HCT116 (cell line): ENCODE results near the gene PCCA. TPM values are rescaled to one million over a fixed set of nuclear protein-coding genes. Genes with fewer than 3 reads are reported as not detected.

Source experiments
- ATAC-seq: fragments of 200-7000 bp; cut with Tn5 transposase; 2 replicates; pipeline ENCODE4 v1.9.1; 2020; ENCODE audit warnings: mild to moderate bottlenecking, moderate library complexity
- BruUV-seq: library from RNA; stranded (reverse); fragments of 400-500 nt; replicated peaks from 2 replicates; lab custom pipeline; 2021; lab: Mats Ljungman, UMichigan
- CTCF ChIA-PET: fragments of 300-600 bp; sonication (Branson Sonifier 250); formaldehyde crosslinking; loops from one replicate; lab custom pipeline; 2021; ENCODE audit warnings: antibody characterized with exemption; lab: Charles Lee
- POLR2A ChIA-PET: fragments of 300-600, 350-600 bp; sonication (Branson Sonifier 250); formaldehyde crosslinking; loops from one replicate; lab custom pipeline; 2021; ENCODE audit warnings: antibody characterized with exemption; lab: Charles Lee
- RAD21 ChIA-PET, 2 experiments: fragments of 300-600 bp; sonication (Branson Sonifier 250); formaldehyde crosslinking; loops; one replicate each; lab custom pipeline; 2023; ENCODE audit warnings: low total read pairs in 2 of 2; ENCODE audit not compliant: uncharacterized antibody in 2 of 2, unreplicated experiment in 2 of 2, low non-redundant PET in 1 of 2; lab: Charles Lee
- DNase-seq: peaks from one replicate; pipeline ENCODE4 v3.0.0-alpha.2; 2010; ENCODE audit warnings: low read depth, low spot score
- H2AFZ ChIP-seq: fragments of 200-600 bp; shearing (Covaris generic), sonication (generic); 2 replicates; pipeline ENCODE4 v1.6.1; 2017; ENCODE audit warnings: low read depth, mixed run types, mixed read lengths, antibody characterized with exemption, low read length; ENCODE audit not compliant: poor library complexity, severe bottlenecking
- H3K27ac ChIP-seq: 2 replicates; pipeline ENCODE4 v1.5.1; 2012; ENCODE audit warnings: low read depth, low read length
- H3K27me3 ChIP-seq: fragments of 200-600 bp; sonication (generic); 2 replicates; pipeline ENCODE4 v1.6.1; 2016; ENCODE audit warnings: mixed run types, low read length, mixed read lengths; ENCODE audit not compliant: insufficient read depth
- H3K36me3 ChIP-seq, 2 experiments: fragments of 200-500 bp in 1 of 2; fragments of 200-600 bp in 1 of 2; sonication (Bioruptor generic) in 1 of 2; sonication (generic) in 1 of 2; 2 replicates each; pipeline versions ENCODE4 v1.5.1 to v1.6.1; 2014 to 2016; ENCODE audit warnings: low read length in 2 of 2, inconsistent platforms in 1 of 2, mixed read lengths in 1 of 2, mixed run types in 1 of 2; ENCODE audit not compliant: insufficient read depth in 2 of 2, control insufficient read depth in 1 of 2
- H3K4me1 ChIP-seq, 2 experiments: fragments of 200-600 bp in 1 of 2; sonication (generic) in 1 of 2; 2 replicates each; pipeline versions ENCODE4 v1.5.1 to v1.6.1; 2012 to 2017; ENCODE audit warnings: low read length in 2 of 2, inconsistent platforms in 1 of 2, mild to moderate bottlenecking in 1 of 2, mixed read lengths in 1 of 2, mixed run types in 1 of 2, moderate library complexity in 1 of 2; ENCODE audit not compliant: insufficient read depth in 2 of 2, control insufficient read depth in 1 of 2
- H3K4me2 ChIP-seq: fragments of 200-600 bp; sonication (generic); 2 replicates; pipeline ENCODE4 v1.6.1; 2017; ENCODE audit warnings: mixed run types, low read length, mixed read lengths
- H3K4me3 ChIP-seq, 2 experiments: fragments of 200-600 bp in 1 of 2; sonication (generic) in 1 of 2; replicated peaks in 1 of 2; 2 replicates each; pipeline ENCODE4 v1.5.1; 2011 to 2016; ENCODE audit warnings: low read length in 2 of 2, control low read depth in 1 of 2, low read depth in 1 of 2, mild to moderate bottlenecking in 1 of 2, mixed read lengths in 1 of 2, mixed run types in 1 of 2
- H3K79me2 ChIP-seq: fragments of 200-600 bp; sonication (generic); 2 replicates; pipeline ENCODE4 v1.6.1; 2017; ENCODE audit warnings: mild to moderate bottlenecking, mixed run types, low read length, moderate library complexity, mixed read lengths; ENCODE audit not compliant: insufficient read depth
- H3K9ac ChIP-seq: fragments of 200-600 bp; sonication (generic); 2 replicates; pipeline ENCODE4 v1.6.1; 2016; ENCODE audit warnings: low read length, mixed read lengths
- H3K9me2 ChIP-seq: fragments of 200-600 bp; sonication (generic), shearing (Covaris generic); 2 replicates; pipeline ENCODE4 v1.6.1; 2017; ENCODE audit warnings: mixed run types, mild to moderate bottlenecking, moderate library complexity; ENCODE audit not compliant: insufficient read depth
- H3K9me3 ChIP-seq, 2 experiments: fragments of 200-500 bp in 1 of 2; fragments of 200-600 bp in 1 of 2; sonication (Bioruptor generic) in 1 of 2; sonication (generic) in 1 of 2; 2 replicates each; pipeline ENCODE4 v1.6.1; 2014 to 2017; ENCODE audit warnings: low read length in 2 of 2, mixed read lengths in 2 of 2, inconsistent platforms in 1 of 2, low read depth in 1 of 2, mild to moderate bottlenecking in 1 of 2, mixed run types in 1 of 2, moderate library complexity in 1 of 2; ENCODE audit not compliant: control insufficient read depth in 1 of 2, insufficient read depth in 1 of 2
- H4K20me1 ChIP-seq: fragments of 200-600 bp; sonication (generic), shearing (Covaris generic); 2 replicates; pipeline ENCODE4 v1.6.1; 2017; ENCODE audit warnings: mixed run types, mild to moderate bottlenecking, moderate library complexity; ENCODE audit not compliant: insufficient read depth
- CBX3 ChIP-seq: IDR thresholded peaks from 2 replicates; pipeline ENCODE4 v1.6.1; 2012; ENCODE audit warnings: low read depth
- CEBPB ChIP-seq: IDR thresholded peaks from 2 replicates; pipeline ENCODE4 v1.6.1; 2012; ENCODE audit warnings: low read depth
- CTCF ChIP-seq, 3 experiments: fragments of 200-600 bp in 1 of 3; sonication (generic) in 1 of 3; IDR thresholded peaks in 2 of 3; conservative IDR thresholded peaks in 1 of 3; 2 replicates each; pipeline ENCODE4 v1.5.1; 2012 to 2017; ENCODE audit warnings: low read depth in 2 of 3, low read length in 2 of 3, antibody characterized with exemption in 1 of 3, borderline replicate concordance in 1 of 3, control low read depth in 1 of 3, mild to moderate bottlenecking in 1 of 3, mixed read lengths in 1 of 3, mixed run types in 1 of 3, moderate library complexity in 1 of 3; ENCODE audit not compliant: insufficient read depth in 1 of 3
- ELF1 ChIP-seq: IDR thresholded peaks from 2 replicates; pipeline ENCODE4 v1.6.1; 2012; ENCODE audit warnings: low read depth, borderline replicate concordance
- FOSL1 ChIP-seq: IDR thresholded peaks from 2 replicates; pipeline ENCODE4 v1.6.1; 2012; ENCODE audit warnings: low read depth
- JUND ChIP-seq: IDR thresholded peaks from 2 replicates; pipeline ENCODE4 v1.6.1; 2012
- RAD21 ChIP-seq: IDR thresholded peaks from 2 replicates; pipeline ENCODE4 v1.6.1; 2012; ENCODE audit warnings: low read depth, mild to moderate bottlenecking
- REST ChIP-seq: IDR thresholded peaks from 2 replicates; pipeline ENCODE4 v1.6.1; 2012; ENCODE audit warnings: low read depth
- SIN3A ChIP-seq: IDR thresholded peaks from 2 replicates; pipeline ENCODE4 v1.6.1; 2012; ENCODE audit warnings: low read depth
- SRF ChIP-seq: IDR thresholded peaks from 2 replicates; pipeline ENCODE4 v1.6.1; 2012; ENCODE audit warnings: low read depth
- TCF7L2 ChIP-seq: IDR thresholded peaks from 2 replicates; pipeline ENCODE4 v1.7.0; 2011; ENCODE audit warnings: borderline replicate concordance, inconsistent platforms; ENCODE audit not compliant: insufficient read depth, insufficient read length; ENCODE audit errors: extremely low read depth
- YY1 ChIP-seq: IDR thresholded peaks from 2 replicates; pipeline ENCODE4 v1.6.1; 2011; ENCODE audit warnings: low read length, low read depth, moderate library complexity, mild to moderate bottlenecking; ENCODE audit not compliant: insufficient replicate concordance; ENCODE audit errors: extremely low read depth
- ZFX ChIP-seq: fragments of 450-650 bp; IDR thresholded peaks from 2 replicates; pipeline ENCODE4 v1.6.1; 2017
- ZNF274 ChIP-seq: fragments of 200-500 bp; sonication (Bioruptor generic); IDR thresholded peaks from 2 replicates; pipeline ENCODE4 v1.6.1; 2014; ENCODE audit warnings: mild to moderate bottlenecking, low read depth, low read length, inconsistent platforms
- intact Hi-C: fragments of 100-400 bp; cut with micrococcal nuclease; formaldehyde crosslinking; loops from 2 replicates; pipeline ENCODE4 v1.10.0; 2022
- total RNA-seq: library from RNA; stranded (reverse); gene quantifications from one replicate; pipeline ENCODE4 v1.2.1, GENCODE V29; 2021; ENCODE audit not compliant: unreplicated experiment
- TF ChIP-seq, protein P1 (sequence below): IDR thresholded peaks from 2 replicates; pipeline ENCODE4 v1.6.1; 2012

PCCA gene
- total RNA-seq, 1 experiment from 2014 or later: 23.0 TPM

- no peaks in the 10 kb centered on the region for H4K20me1 ChIP-seq
- intact Hi-C loops: no loop called here
- TF ChIP-seq SIN3A: no peak
- TF ChIP-seq, protein P1, sequence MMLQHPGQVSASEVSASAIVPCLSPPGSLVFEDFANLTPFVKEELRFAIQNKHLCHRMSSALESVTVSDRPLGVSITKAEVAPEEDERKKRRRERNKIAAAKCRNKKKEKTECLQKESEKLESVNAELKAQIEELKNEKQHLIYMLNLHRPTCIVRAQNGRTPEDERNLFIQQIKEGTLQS: no peak
- TF ChIP-seq SRF: no peak
- no peak for TF ChIP-seq JUND
- TF ChIP-seq YY1: no peak
- no peak for TF ChIP-seq REST
- no peak for TF ChIP-seq CEBPB
- no peak for TF ChIP-seq ELF1
- TF ChIP-seq ZNF274: no peak
- TF ChIP-seq CTCF (IDR thresholded peaks at IDR 0.05 in 2 of 3, conservative IDR thresholded peaks at IDR 0.05 in 1 of 3; ENCODE audit: borderline replicate concordance in 1 of 3, insufficient read depth in 1 of 3, low read depth in 2 of 3, low read length in 2 of 3): no peak
- TF ChIP-seq ZFX: no peak
- no peak for TF ChIP-seq TCF7L2
- no peak for TF ChIP-seq FOSL1
- TF ChIP-seq RAD21: no peak
- no peak for TF ChIP-seq CBX3
- H2AFZ ChIP-seq: no peak overlapping the region
- no peaks in the 10 kb centered on the region for H3K4me1 ChIP-seq
- no peak for ATAC-seq
- H3K36me3 ChIP-seq: no peaks in the 10 kb centered on the region
- H3K9ac ChIP-seq: no peak overlapping the region
- no peak overlapping the region for H3K4me3 ChIP-seq
- ChIA-PET RAD21 (no interaction called here), CTCF (no interaction called here), POLR2A (no interaction called here)
- no peaks in the 10 kb centered on the region for H3K79me2 ChIP-seq
- H3K9me2 ChIP-seq: no peaks in the 10 kb centered on the region
- no peak overlapping the region for H3K27ac ChIP-seq
- no peak for DNase-seq
- no TSS peak for BruUV-seq
- H3K9me3 ChIP-seq: no peaks in the 10 kb centered on the region
- no peaks in the 10 kb centered on the region for H3K27me3 ChIP-seq
- H3K4me2 ChIP-seq: no peak overlapping the region
These were observed 94.1 kb downstream of the PCCA start for GRCh38 chr13:100182900-100183490.
